Hepatocyte (in vitro differentiated cells): Measurements from ENCODE around the gene FRAS1.

ENCODE experiments used
- EZH2 ChIP-seq: fragments of 200-600 bp; sonication (generic); IDR thresholded peaks from 2 replicates; pipeline ENCODE4 v1.6.1; 2016; ENCODE audit warnings: antibody characterized with exemption, mild to moderate bottlenecking, borderline replicate concordance
- EZH2phosphoT487 ChIP-seq: fragments of 200-600 bp; sonication (generic); IDR thresholded peaks from one replicate; pipeline ENCODE4 v1.6.1; 2018; ENCODE audit warnings: antibody characterized with exemption, mild to moderate bottlenecking, low read depth, moderate library complexity; ENCODE audit not compliant: unreplicated experiment, severe bottlenecking
- TF ChIP-seq, protein P1 (sequence below): fragments of 200-600 bp; sonication (generic); IDR thresholded peaks from 2 replicates; pipeline ENCODE4 v1.5.1; 2016; ENCODE audit warnings: antibody characterized with exemption, mild to moderate bottlenecking; ENCODE audit not compliant: poor library complexity

DNA sequence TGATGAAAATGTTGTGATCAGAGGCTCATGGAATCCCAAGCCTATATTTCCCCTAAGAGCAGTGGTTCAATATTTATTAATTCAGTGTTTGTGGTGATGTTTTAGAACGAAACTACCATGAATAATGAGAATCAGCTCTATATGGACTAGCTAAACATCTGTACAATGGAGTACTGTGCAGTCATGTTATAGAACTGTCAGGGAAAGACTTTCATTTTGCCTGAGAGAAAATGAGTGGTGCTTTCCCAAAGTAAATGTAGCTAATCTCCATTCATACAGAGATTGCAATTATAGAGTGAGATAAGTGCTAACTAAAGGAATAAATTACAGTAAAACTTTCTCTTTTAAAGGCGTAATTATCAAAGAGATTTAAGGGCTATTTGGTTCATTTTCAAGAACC is 147.1 kb downstream of the FRAS1 start:
- TF ChIP-seq EZH2 = no peak
- TF ChIP-seq, protein P1, sequence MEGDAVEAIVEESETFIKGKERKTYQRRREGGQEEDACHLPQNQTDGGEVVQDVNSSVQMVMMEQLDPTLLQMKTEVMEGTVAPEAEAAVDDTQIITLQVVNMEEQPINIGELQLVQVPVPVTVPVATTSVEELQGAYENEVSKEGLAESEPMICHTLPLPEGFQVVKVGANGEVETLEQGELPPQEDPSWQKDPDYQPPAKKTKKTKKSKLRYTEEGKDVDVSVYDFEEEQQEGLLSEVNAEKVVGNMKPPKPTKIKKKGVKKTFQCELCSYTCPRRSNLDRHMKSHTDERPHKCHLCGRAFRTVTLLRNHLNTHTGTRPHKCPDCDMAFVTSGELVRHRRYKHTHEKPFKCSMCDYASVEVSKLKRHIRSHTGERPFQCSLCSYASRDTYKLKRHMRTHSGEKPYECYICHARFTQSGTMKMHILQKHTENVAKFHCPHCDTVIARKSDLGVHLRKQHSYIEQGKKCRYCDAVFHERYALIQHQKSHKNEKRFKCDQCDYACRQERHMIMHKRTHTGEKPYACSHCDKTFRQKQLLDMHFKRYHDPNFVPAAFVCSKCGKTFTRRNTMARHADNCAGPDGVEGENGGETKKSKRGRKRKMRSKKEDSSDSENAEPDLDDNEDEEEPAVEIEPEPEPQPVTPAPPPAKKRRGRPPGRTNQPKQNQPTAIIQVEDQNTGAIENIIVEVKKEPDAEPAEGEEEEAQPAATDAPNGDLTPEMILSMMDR = no peak
- no peak for TF ChIP-seq EZH2phosphoT487
